Effector memory CD8-positive, alpha-beta T cell (primary cell): Measurements from ENCODE around the gene PCDH18.
"Not testable (repeated sequence)": the region's sequence is repeated elsewhere in the genome, so short reads cannot be mapped to it uniquely, and the experiment has no call there.

Experiments used
- ATAC-seq: fragments of 150-1000 bp; cut with Tn5 transposase; replicated peaks from 2 replicates; pipeline ENCODE4 v1.10.0; 2021; ENCODE audit warnings: mild to moderate bottlenecking, moderate library complexity
- DNase-seq, 3 experiments: peaks; one replicate each; pipeline ENCODE4 v3.0.0; 2021
- H3K27ac Mint-ChIP-seq, 2 donors: one replicate each; pipeline ENCODE4 v1.8.0; 2022; ENCODE audit warnings: mild to moderate bottlenecking in 2 of 2, mixed read lengths in 2 of 2, moderate library complexity in 2 of 2
- H3K27me3 Mint-ChIP-seq, 2 donors: one replicate each; pipeline ENCODE4 v1.8.0; 2022; ENCODE audit warnings: mixed read lengths in 2 of 2
- H3K36me3 Mint-ChIP-seq: one replicate; pipeline ENCODE4 v1.8.0; 2022; ENCODE audit warnings: mild to moderate bottlenecking, moderate library complexity, mixed read lengths; ENCODE audit not compliant: insufficient read depth
- H3K4me1 Mint-ChIP-seq, 2 donors: one replicate each; pipeline ENCODE4 v1.8.0; 2022; ENCODE audit warnings: low read depth in 2 of 2, mixed read lengths in 2 of 2
- H3K4me3 Mint-ChIP-seq, 2 donors: one replicate each; pipeline ENCODE4 v1.8.0; 2022; ENCODE audit warnings: mild to moderate bottlenecking in 2 of 2, mixed read lengths in 2 of 2, moderate library complexity in 2 of 2
- H3K9me3 Mint-ChIP-seq, 2 donors: one replicate each; pipeline ENCODE4 v1.8.0; 2022; ENCODE audit warnings: mixed read lengths in 2 of 2

PCDH18 gene

GRCh38 chr4:137538526-137538925 lies 6.2 kb upstream of the PCDH18 start:
- no peak overlapping the region for H3K27ac Mint-ChIP-seq
- no peak overlapping the region for H3K4me3 Mint-ChIP-seq
- H3K27me3 Mint-ChIP-seq, result no peaks in the 10 kb centered on the region
- peaks cover 1 to 5% of the 10 kb centered on the region in 2 donors for H3K9me3 Mint-ChIP-seq
- no peaks in the 10 kb centered on the region for H3K4me1 Mint-ChIP-seq
- no peaks in the 10 kb centered on the region for H3K36me3 Mint-ChIP-seq
- ATAC-seq (no peak), DNase-seq (no peak)

- DNase-seq, ATAC-seq, H3K27me3 Mint-ChIP-seq, H3K9me3 Mint-ChIP-seq, H3K4me1 Mint-ChIP-seq, H3K27ac Mint-ChIP-seq, H3K4me3 Mint-ChIP-seq, H3K36me3 Mint-ChIP-seq: not testable (repeated sequence)
Measured at GRCh38 chr4:137537807-137538206, 5.5 kb upstream of the PCDH18 start.

- H3K27ac Mint-ChIP-seq, result no peak overlapping the region
- H3K4me3 Mint-ChIP-seq, result no peak overlapping the region
- ATAC-seq, result no peak
- peaks cover 1 to 5% of the 10 kb centered on the region in 2 donors for H3K9me3 Mint-ChIP-seq
- H3K27me3 Mint-ChIP-seq, result no peaks in the 10 kb centered on the region
- H3K36me3 Mint-ChIP-seq, result no peaks in the 10 kb centered on the region
- no peak for DNase-seq
- no peaks in the 10 kb centered on the region for H3K4me1 Mint-ChIP-seq
Measured at GRCh38 chr4:137536789-137537561, 4.7 kb upstream of the PCDH18 start.

- peaks cover 1 to 5% of the 10 kb centered on the region in 2 donors for H3K9me3 Mint-ChIP-seq
- no peak overlapping the region for H3K4me3 Mint-ChIP-seq
- H3K4me1 Mint-ChIP-seq, result no peaks in the 10 kb centered on the region
- H3K27me3 Mint-ChIP-seq, result no peaks in the 10 kb centered on the region
- H3K36me3 Mint-ChIP-seq, result no peaks in the 10 kb centered on the region
- ATAC-seq (no peak), DNase-seq (no peak)
- H3K27ac Mint-ChIP-seq, result no peak overlapping the region
Measured at GRCh38 chr4:137535718-137536117, 3.4 kb upstream of the PCDH18 start.

GRCh38 chr4:137534516-137534915 lies 2.2 kb upstream of the PCDH18 start:
- ATAC-seq, result no peak
- Mint-ChIP-seq H3K27ac (no peak overlapping the region), H3K4me1 (no peaks in the 10 kb centered on the region), H3K4me3 (no peak overlapping the region), H3K36me3 (no peaks in the 10 kb centered on the region), H3K9me3 (peaks cover 1 to 5% of the 10 kb centered on the region in 2 donors), H3K27me3 (no peaks in the 10 kb centered on the region)
- DNase-seq, result no peak

GRCh38 chr4:137533855-137534254 lies 1.6 kb upstream of the PCDH18 start:
- Mint-ChIP-seq H3K9me3 (peaks cover 1 to 5% of the 10 kb centered on the region in 2 donors), H3K4me3 (no peak overlapping the region), H3K27me3 (no peaks in the 10 kb centered on the region), H3K36me3 (no peaks in the 10 kb centered on the region), H3K4me1 (no peaks in the 10 kb centered on the region), H3K27ac (no peak overlapping the region)
- DNase-seq (no peak), ATAC-seq (no peak)

- H3K27ac Mint-ChIP-seq, result no peak overlapping the region
- H3K36me3 Mint-ChIP-seq, result no peaks in the 10 kb centered on the region
- ATAC-seq (no peak), DNase-seq (no peak)
- H3K4me3 Mint-ChIP-seq, result no peak overlapping the region
- H3K4me1 Mint-ChIP-seq, result no peaks in the 10 kb centered on the region
- no peaks in the 10 kb centered on the region for H3K27me3 Mint-ChIP-seq
- peaks cover 1 to 5% of the 10 kb centered on the region in 2 donors for H3K9me3 Mint-ChIP-seq
Measured at GRCh38 chr4:137532869-137533236, 559 bp upstream of the PCDH18 start.

GRCh38 chr4:137531168-137531985 lies 917 bp downstream of the PCDH18 start:
- Mint-ChIP-seq H3K4me3 (no peak overlapping the region), H3K9me3 (no peaks in the 10 kb centered on the region), H3K27me3 (no peaks in the 10 kb centered on the region), H3K4me1 (no peaks in the 10 kb centered on the region), H3K36me3 (no peaks in the 10 kb centered on the region), H3K27ac (no peak overlapping the region)
- ATAC-seq (no peak), DNase-seq (no peak)

GRCh38 chr4:137530176-137530575 lies 2.1 kb downstream of the PCDH18 start:
- ATAC-seq (no peak), DNase-seq (no peak)
- Mint-ChIP-seq H3K4me1 (no peaks in the 10 kb centered on the region), H3K27me3 (no peaks in the 10 kb centered on the region), H3K9me3 (no peaks in the 10 kb centered on the region), H3K27ac (no peak overlapping the region), H3K36me3 (no peaks in the 10 kb centered on the region), H3K4me3 (no peak overlapping the region)

- DNase-seq, result no peak
- no peak for ATAC-seq
- Mint-ChIP-seq H3K27me3 (no peaks in the 10 kb centered on the region), H3K36me3 (no peaks in the 10 kb centered on the region), H3K4me3 (no peak overlapping the region), H3K4me1 (no peaks in the 10 kb centered on the region), H3K9me3 (peaks cover 4% of the 10 kb centered on the region in 2 donors), H3K27ac (no peak overlapping the region)
Measured at GRCh38 chr4:137529432-137529831, 2.9 kb downstream of the PCDH18 start.

GRCh38 chr4:137528673-137529072 lies 3.6 kb downstream of the PCDH18 start:
- no peak for ATAC-seq
- Mint-ChIP-seq H3K4me1 (no peaks in the 10 kb centered on the region), H3K27ac (no peak overlapping the region)

GRCh38 chr4:137526681-137527080 lies 5.6 kb downstream of the PCDH18 start:
- H3K9me3 Mint-ChIP-seq, result peaks cover 6 to 9% of the 10 kb centered on the region in 2 donors
- DNase-seq (no peak), ATAC-seq (no peak)
- no peak overlapping the region for H3K4me3 Mint-ChIP-seq
- no peaks in the 10 kb centered on the region for H3K36me3 Mint-ChIP-seq
- H3K4me1 Mint-ChIP-seq, result no peaks in the 10 kb centered on the region
- H3K27ac Mint-ChIP-seq, result no peak overlapping the region
- no peaks in the 10 kb centered on the region for H3K27me3 Mint-ChIP-seq

More at GRCh38 chr4:137528673-137529072, 3.6 kb downstream of the PCDH18 start:
- no peak for DNase-seq
- no peaks in the 10 kb centered on the region for H3K27me3 Mint-ChIP-seq
- no peak overlapping the region for H3K4me3 Mint-ChIP-seq
- peaks cover 6 to 9% of the 10 kb centered on the region in 2 donors for H3K9me3 Mint-ChIP-seq
- no peaks in the 10 kb centered on the region for H3K36me3 Mint-ChIP-seq

- Mint-ChIP-seq H3K4me1 (no peaks in the 10 kb centered on the region), H3K27ac (no peak overlapping the region), H3K4me3 (no peak overlapping the region), H3K36me3 (no peaks in the 10 kb centered on the region), H3K27me3 (no peaks in the 10 kb centered on the region), H3K9me3 (peaks cover 6 to 9% of the 10 kb centered on the region in 2 donors)
- ATAC-seq, result no peak
- no peak for DNase-seq
Measured at GRCh38 chr4:137524725-137525369, 7.4 kb downstream of the PCDH18 start.
